ENCODE measurements around the gene GJC2. TPM values are rescaled to one million over a fixed set of nuclear protein-coding genes. Genes with fewer than 3 reads are reported as not detected.
A peak's percentile ranks its signal among the peaks of the same experiment; 100 is the strongest.

GJC2 gene
- total RNA-seq, 1 donor from 2014 or later: 2.1 TPM

- Mint-ChIP-seq H3K27ac (peak overlapping the region; percentile 74), H3K9me3 (ENCODE audit: low read depth) (peaks cover 11% of the 10 kb centered on the region), H3K27me3 (peaks cover 3% of the 10 kb centered on the region), H3K36me3 (ENCODE audit: insufficient read depth) (no peaks in the 10 kb centered on the region), H3K4me3 (ENCODE audit: low read depth) (no peak overlapping the region), H3K4me1 (ENCODE audit: low read depth) (peaks cover 10% of the 10 kb centered on the region)
- no peak for TF ChIP-seq CTCF (IDR thresholded peaks at IDR 0.05; ENCODE audit: unreplicated experiment)
- no peak for DNase-seq (ENCODE audit: low spot score, unreplicated experiment)
Measured at GRCh38 chr1:228123505-228123904, 26.2 kb upstream of the GJC2 start.

- no peak for DNase-seq (ENCODE audit: low spot score, unreplicated experiment)
- H3K27ac Mint-ChIP-seq: no peak overlapping the region
- no peaks in the 10 kb centered on the region for H3K9me3 Mint-ChIP-seq (ENCODE audit: low read depth)
- H3K27me3 Mint-ChIP-seq: peaks cover 3% of the 10 kb centered on the region
- no peaks in the 10 kb centered on the region for H3K36me3 Mint-ChIP-seq (ENCODE audit: insufficient read depth)
- TF ChIP-seq CTCF (IDR thresholded peaks at IDR 0.05; ENCODE audit: unreplicated experiment): no peak
- H3K4me3 Mint-ChIP-seq (ENCODE audit: low read depth): no peak overlapping the region
- H3K4me1 Mint-ChIP-seq (ENCODE audit: low read depth): peaks cover 10% of the 10 kb centered on the region
Measured at GRCh38 chr1:228125185-228125584, 24.5 kb upstream of the GJC2 start.

- DNase-seq (ENCODE audit: low spot score, unreplicated experiment): no peak
- Mint-ChIP-seq H3K27ac (peak overlapping the region; percentile 91), H3K4me1 (ENCODE audit: low read depth) (peaks cover 6% of the 10 kb centered on the region), H3K4me3 (ENCODE audit: low read depth) (no peak overlapping the region), H3K36me3 (ENCODE audit: insufficient read depth) (no peaks in the 10 kb centered on the region), H3K27me3 (peaks cover 35% of the 10 kb centered on the region), H3K9me3 (ENCODE audit: low read depth) (no peaks in the 10 kb centered on the region)
- no peak for TF ChIP-seq CTCF (IDR thresholded peaks at IDR 0.05; ENCODE audit: unreplicated experiment)
Measured at GRCh38 chr1:228131766-228132165, 18.0 kb upstream of the GJC2 start.

- Mint-ChIP-seq H3K27ac (no peak overlapping the region), H3K4me1 (ENCODE audit: low read depth) (peaks cover 6% of the 10 kb centered on the region), H3K9me3 (ENCODE audit: low read depth) (no peaks in the 10 kb centered on the region), H3K36me3 (ENCODE audit: insufficient read depth) (no peaks in the 10 kb centered on the region), H3K27me3 (peaks cover 43% of the 10 kb centered on the region), H3K4me3 (ENCODE audit: low read depth) (no peak overlapping the region)
- no peak for TF ChIP-seq CTCF (IDR thresholded peaks at IDR 0.05; ENCODE audit: unreplicated experiment)
- no peak for DNase-seq (ENCODE audit: low spot score, unreplicated experiment)
Measured at GRCh38 chr1:228134591-228134990, 15.1 kb upstream of the GJC2 start.

- Mint-ChIP-seq H3K4me1 (ENCODE audit: low read depth) (peaks cover 3% of the 10 kb centered on the region), H3K9me3 (ENCODE audit: low read depth) (no peaks in the 10 kb centered on the region), H3K4me3 (ENCODE audit: low read depth) (no peak overlapping the region), H3K36me3 (ENCODE audit: insufficient read depth) (no peaks in the 10 kb centered on the region), H3K27me3 (peaks cover 39% of the 10 kb centered on the region), H3K27ac (no peak overlapping the region)
- no peak for DNase-seq (ENCODE audit: low spot score, unreplicated experiment)
- TF ChIP-seq CTCF (IDR thresholded peaks at IDR 0.05; ENCODE audit: unreplicated experiment): no peak
Measured at GRCh38 chr1:228136901-228137300, 12.8 kb upstream of the GJC2 start.
